ENCODE results near the gene OR9A4.

The OR9A4 gene

DNA sequence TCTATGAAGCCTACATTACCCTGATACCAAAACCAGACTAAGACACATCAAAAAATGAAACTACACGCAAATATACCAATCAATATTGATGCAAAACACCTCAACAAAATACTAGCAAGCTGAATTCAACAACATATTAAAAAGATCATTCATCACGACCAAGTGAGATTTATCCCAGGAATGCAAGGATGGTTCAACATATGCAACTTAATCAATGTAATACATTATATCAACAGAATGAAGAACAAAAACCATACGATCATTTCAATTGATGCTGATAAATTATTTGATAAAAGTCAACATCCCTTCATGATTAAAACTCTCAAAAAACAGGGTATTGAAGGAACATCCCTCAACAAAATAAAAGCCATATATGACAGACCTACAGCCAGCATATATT is 24.9 kb downstream of the OR9A4 start:
- Histone ChIP-seq H3K9ac (ENCODE audit: low read depth, low read length, poor library complexity, severe bottlenecking) (no peak overlapping the region), H3K79me2 (ENCODE audit: insufficient read depth, low read length) (no peaks in the 10 kb centered on the region), H2AFZ (ENCODE audit: low read length) (no peak overlapping the region), H3F3A (ENCODE audit: low read depth) (no peaks in the 10 kb centered on the region), H3K36me3 (ENCODE audit: insufficient read depth, low read length) (no peaks in the 10 kb centered on the region), H4K20me1 (ENCODE audit: insufficient read depth, low read length, poor library complexity, severe bottlenecking) (no peaks in the 10 kb centered on the region), H3K9me2 (replicated peaks; ENCODE audit: low read depth, low read length) (no peaks in the 10 kb centered on the region), H3K4me2 (ENCODE audit: low read depth, low read length, poor library complexity, severe bottlenecking) (no peak overlapping the region), H3K4me1 (ENCODE audit: insufficient read depth, low read length, poor library complexity, severe bottlenecking) (no peaks in the 10 kb centered on the region), H3K9me3 (ENCODE audit: insufficient read depth, low read depth, low read length) (no peaks in the 10 kb centered on the region; the same call in 1 of the 2 replicates), H3K27me3 (ENCODE audit: insufficient read depth, low read length, poor library complexity, severe bottlenecking) (no peaks in the 10 kb centered on the region), H3K4me3 (ENCODE audit: low read length, poor library complexity, severe bottlenecking) (no peak overlapping the region)
- TF ChIP-seq, protein P1, sequence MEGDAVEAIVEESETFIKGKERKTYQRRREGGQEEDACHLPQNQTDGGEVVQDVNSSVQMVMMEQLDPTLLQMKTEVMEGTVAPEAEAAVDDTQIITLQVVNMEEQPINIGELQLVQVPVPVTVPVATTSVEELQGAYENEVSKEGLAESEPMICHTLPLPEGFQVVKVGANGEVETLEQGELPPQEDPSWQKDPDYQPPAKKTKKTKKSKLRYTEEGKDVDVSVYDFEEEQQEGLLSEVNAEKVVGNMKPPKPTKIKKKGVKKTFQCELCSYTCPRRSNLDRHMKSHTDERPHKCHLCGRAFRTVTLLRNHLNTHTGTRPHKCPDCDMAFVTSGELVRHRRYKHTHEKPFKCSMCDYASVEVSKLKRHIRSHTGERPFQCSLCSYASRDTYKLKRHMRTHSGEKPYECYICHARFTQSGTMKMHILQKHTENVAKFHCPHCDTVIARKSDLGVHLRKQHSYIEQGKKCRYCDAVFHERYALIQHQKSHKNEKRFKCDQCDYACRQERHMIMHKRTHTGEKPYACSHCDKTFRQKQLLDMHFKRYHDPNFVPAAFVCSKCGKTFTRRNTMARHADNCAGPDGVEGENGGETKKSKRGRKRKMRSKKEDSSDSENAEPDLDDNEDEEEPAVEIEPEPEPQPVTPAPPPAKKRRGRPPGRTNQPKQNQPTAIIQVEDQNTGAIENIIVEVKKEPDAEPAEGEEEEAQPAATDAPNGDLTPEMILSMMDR (conservative IDR thresholded peaks at IDR 0.05; ENCODE audit: low read length), result no peak
- no peak for TF ChIP-seq EZH2phosphoT487 (IDR thresholded peaks at IDR 0.05; ENCODE audit: borderline replicate concordance)

DNA sequence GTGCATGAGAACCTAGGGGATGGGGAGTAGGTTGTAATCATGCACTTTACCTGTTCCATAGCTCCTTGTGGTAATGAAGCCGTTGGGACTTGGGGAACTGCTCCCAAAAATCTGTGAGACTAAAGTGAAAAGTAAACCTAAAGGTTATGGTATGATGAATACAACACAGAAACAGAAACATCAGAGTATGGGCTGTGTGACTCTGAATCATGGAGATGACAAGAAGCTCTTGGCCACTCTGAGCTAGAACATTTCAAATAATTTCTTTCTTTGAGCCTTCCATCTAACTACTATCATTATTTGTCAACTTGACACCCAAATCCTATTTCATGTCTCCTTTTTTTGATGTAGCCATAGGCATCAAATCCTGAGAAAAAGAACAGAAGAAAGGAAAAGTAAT is 27.6 kb downstream of the OR9A4 start:
- H3K4me3 ChIP-seq (ENCODE audit: low read length, poor library complexity, severe bottlenecking), result no peak overlapping the region
- no peaks in the 10 kb centered on the region for H3K4me1 ChIP-seq (ENCODE audit: insufficient read depth, low read length, poor library complexity, severe bottlenecking)
- H3K9me2 ChIP-seq (replicated peaks; ENCODE audit: low read depth, low read length), result no peaks in the 10 kb centered on the region
- H3K27me3 ChIP-seq (ENCODE audit: insufficient read depth, low read length, poor library complexity, severe bottlenecking), result no peaks in the 10 kb centered on the region
- no peaks in the 10 kb centered on the region; the same call in 1 of the 2 replicates for H3K9me3 ChIP-seq (ENCODE audit: insufficient read depth, low read depth, low read length)
- TF ChIP-seq EZH2phosphoT487 (IDR thresholded peaks at IDR 0.05; ENCODE audit: borderline replicate concordance), result no peak
- TF ChIP-seq, protein P1 (conservative IDR thresholded peaks at IDR 0.05; ENCODE audit: low read length), result no peak
- H3K36me3 ChIP-seq (ENCODE audit: insufficient read depth, low read length), result no peaks in the 10 kb centered on the region
- H2AFZ ChIP-seq (ENCODE audit: low read length), result no peak overlapping the region
- no peaks in the 10 kb centered on the region for H3F3A ChIP-seq (ENCODE audit: low read depth)
- H3K9ac ChIP-seq (ENCODE audit: low read depth, low read length, poor library complexity, severe bottlenecking), result no peak overlapping the region
- H3K4me2 ChIP-seq (ENCODE audit: low read depth, low read length, poor library complexity, severe bottlenecking), result no peak overlapping the region
- no peaks in the 10 kb centered on the region for H4K20me1 ChIP-seq (ENCODE audit: insufficient read depth, low read length, poor library complexity, severe bottlenecking)
- no peaks in the 10 kb centered on the region for H3K79me2 ChIP-seq (ENCODE audit: insufficient read depth, low read length)

DNA sequence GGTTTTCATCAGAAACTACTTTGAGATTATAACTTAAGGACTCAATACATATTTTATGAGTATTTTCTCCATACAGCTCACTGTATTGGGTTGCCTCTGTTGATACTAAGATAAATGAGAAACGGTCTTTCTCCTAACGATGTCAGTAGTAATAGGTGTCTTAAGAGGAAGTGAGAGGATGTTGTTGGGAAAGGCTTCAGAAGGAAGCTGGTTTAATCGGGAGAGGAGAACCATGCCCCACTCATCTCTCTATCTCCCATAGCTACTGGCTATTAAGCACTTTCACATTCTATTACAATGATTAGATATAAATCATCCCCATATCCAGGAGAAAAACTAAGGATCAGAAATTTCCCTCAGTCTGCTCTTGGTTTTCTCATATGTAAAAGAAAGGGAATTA is 28.6 kb downstream of the OR9A4 start:
- H2AFZ ChIP-seq (ENCODE audit: low read length), result no peak overlapping the region
- no peaks in the 10 kb centered on the region for H3K79me2 ChIP-seq (ENCODE audit: insufficient read depth, low read length)
- H4K20me1 ChIP-seq (ENCODE audit: insufficient read depth, low read length, poor library complexity, severe bottlenecking), result no peaks in the 10 kb centered on the region
- no peak overlapping the region for H3K9ac ChIP-seq (ENCODE audit: low read depth, low read length, poor library complexity, severe bottlenecking)
- no peaks in the 10 kb centered on the region for H3K9me2 ChIP-seq (replicated peaks; ENCODE audit: low read depth, low read length)
- no peak overlapping the region for H3K4me2 ChIP-seq (ENCODE audit: low read depth, low read length, poor library complexity, severe bottlenecking)
- H3K4me1 ChIP-seq (ENCODE audit: insufficient read depth, low read length, poor library complexity, severe bottlenecking), result no peaks in the 10 kb centered on the region
- H3K4me3 ChIP-seq (ENCODE audit: low read length, poor library complexity, severe bottlenecking), result no peak overlapping the region
- no peaks in the 10 kb centered on the region for H3K27me3 ChIP-seq (ENCODE audit: insufficient read depth, low read length, poor library complexity, severe bottlenecking)
- H3K36me3 ChIP-seq (ENCODE audit: insufficient read depth, low read length), result no peaks in the 10 kb centered on the region
- no peaks in the 10 kb centered on the region; the same call in 1 of the 2 replicates for H3K9me3 ChIP-seq (ENCODE audit: insufficient read depth, low read depth, low read length)
- TF ChIP-seq, protein P1 (conservative IDR thresholded peaks at IDR 0.05; ENCODE audit: low read length), result no peak
- no peak for TF ChIP-seq EZH2phosphoT487 (IDR thresholded peaks at IDR 0.05; ENCODE audit: borderline replicate concordance)
- H3F3A ChIP-seq (ENCODE audit: low read depth), result no peaks in the 10 kb centered on the region
